ENCODE data around the gene PCCA.
A peak's percentile ranks its signal among the peaks of the same experiment; 100 is the strongest.

The PCCA gene

GRCh38 chr13:100434010-100434763 is 345.3 kb downstream of the PCCA start:
- DNase-seq = peak; percentile 57

DNA sequence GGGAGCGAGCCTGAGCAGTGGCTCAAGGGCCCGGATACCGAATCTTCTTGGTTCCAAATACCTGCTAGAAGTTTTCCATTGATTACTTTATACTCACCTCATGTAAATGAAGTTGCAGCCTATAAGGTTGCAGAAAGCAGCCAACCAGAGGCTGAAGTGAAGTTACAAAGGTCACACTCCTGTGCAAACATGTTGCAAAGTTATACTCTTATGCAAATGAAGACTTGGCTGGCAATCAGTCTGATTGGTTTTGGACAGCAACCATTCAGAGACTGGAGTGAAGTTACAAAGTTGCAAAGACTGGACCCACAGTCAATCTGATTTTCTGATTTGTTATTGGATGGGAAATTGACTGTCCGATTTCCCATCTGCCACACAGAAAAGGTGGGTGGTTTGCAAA is 347.2 kb downstream of the PCCA start:
- no peak for DNase-seq

DNA sequence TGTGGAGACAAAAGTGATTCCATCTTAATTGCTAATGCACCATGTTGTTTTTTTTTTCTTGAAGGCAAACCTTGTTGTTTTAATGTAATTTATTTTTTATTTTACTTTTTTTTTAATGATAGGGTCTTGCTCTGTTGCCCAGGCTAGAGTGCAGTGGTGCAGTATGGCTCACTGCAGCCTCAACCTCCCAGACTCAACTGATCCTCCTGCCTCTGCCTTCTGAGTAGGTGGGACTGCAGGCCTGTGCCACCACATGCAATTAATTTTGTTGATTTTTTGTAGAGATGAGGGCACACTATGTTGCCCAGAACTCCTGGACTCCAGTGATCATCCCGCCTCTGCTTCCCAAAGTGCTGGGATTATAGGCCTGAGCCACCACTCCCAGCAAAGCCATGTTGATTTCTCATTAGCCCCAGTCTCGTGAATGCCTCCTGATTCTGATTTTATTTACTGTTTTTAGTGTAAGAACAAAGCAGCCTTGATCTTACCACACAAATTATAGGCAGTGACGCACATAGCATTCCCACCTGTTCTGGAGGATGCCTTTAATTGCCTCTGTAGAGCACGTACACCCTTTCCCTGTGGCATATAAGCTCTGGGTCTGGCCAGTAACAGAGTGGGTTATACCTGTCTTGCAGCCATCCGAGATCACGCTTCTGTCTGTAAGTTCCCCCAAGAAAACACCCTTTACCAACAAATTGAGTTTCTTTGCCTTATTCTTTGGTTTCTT is 349.3 kb downstream of the PCCA start:
- DNase-seq = peak; percentile 58

GRCh38 chr13:100439247-100439970 is 350.5 kb downstream of the PCCA start:
- DNase-seq = no peak

- DNase-seq = no peak
Observed at GRCh38 chr13:100440751-100441425, 352.0 kb downstream of the PCCA start.

DNA sequence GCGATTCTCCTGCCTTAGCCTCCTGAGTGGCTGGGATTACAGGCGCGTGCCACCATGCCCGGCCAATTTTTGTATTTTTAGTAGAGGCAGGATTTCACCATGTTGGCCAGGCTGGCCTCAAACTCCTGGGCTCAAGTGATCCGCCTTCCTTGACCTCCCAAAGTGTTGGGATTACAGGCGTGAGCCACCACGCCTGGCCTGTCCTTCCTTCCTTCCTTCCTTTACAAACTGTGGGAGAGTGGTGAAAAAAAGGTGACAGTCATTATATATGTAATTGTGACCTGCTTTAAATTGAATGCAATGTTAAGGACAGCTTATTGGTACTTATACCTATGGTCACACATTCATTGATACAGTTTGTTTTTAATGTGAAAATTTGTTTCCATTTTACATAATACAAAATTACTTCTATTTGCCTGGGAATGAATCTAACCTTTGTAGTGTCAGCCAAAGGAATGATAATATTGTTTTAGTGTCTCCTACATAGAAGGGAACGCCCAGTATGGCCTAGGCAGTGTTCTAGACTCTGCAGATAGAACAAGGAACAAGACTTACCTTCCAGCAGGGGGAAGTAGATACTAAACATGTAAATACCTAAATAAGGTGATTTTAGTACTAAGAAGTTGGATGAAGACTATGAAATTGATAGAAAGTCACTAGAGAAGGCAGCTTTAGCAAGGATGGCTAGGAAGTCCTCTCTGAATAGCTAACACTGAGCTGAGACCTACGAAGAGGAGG is 353.4 kb downstream of the PCCA start:
- no peak for DNase-seq

GRCh38 chr13:100443278-100443997 is 354.5 kb downstream of the PCCA start:
- no peak for DNase-seq

- DNase-seq = no peak
Observed at GRCh38 chr13:100443998-100444328, 355.1 kb downstream of the PCCA start.

DNA sequence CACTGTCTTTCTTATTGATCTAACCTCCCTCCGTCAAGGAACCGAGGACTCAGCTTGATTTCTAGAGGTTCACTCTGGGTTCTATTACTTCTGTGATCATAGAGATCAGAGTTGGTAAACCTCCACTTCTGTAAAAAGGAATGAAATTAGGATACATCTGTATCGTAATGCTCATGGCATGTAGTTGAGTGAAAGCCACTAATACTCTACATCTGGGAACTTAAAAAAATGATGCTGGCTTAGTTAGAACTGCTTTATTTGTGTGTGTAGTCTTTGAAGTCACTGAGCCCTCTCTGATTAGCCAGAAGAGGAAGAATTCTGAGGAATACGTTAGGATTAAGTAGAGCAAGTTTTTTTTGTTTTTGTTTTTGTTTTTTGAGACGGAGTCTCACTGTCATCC is 358.9 kb downstream of the PCCA start:
- DNase-seq = no peak

DNA sequence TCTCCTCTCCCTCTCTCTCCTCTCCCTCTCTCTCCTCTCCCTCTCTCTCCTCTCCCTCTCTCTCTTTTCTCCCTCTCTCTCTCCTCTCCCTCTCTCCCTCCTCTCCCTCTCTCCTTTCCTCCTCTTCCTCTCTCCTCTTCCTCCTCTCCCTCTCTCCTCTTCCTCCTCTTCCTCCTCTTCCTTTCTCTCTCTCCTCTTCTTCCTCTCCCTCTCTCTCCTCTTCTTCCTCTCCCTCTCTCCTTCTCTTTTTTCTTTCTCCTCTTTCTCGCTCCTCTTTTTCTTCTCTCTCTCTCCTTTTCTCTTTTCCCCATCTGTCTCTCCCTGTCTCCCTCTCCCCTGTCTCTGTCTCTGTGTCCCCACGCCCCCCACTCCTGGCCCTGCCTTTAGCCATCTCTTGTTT is 363.0 kb downstream of the PCCA start:
- DNase-seq = no peak

GRCh38 chr13:100454876-100455275 is 366.0 kb downstream of the PCCA start:
- no peak for DNase-seq

- no peak for DNase-seq
Observed at GRCh38 chr13:100458673-100459072, 369.8 kb downstream of the PCCA start.

GRCh38 chr13:100459747-100460146 is 370.9 kb downstream of the PCCA start:
- no peak for DNase-seq

DNA sequence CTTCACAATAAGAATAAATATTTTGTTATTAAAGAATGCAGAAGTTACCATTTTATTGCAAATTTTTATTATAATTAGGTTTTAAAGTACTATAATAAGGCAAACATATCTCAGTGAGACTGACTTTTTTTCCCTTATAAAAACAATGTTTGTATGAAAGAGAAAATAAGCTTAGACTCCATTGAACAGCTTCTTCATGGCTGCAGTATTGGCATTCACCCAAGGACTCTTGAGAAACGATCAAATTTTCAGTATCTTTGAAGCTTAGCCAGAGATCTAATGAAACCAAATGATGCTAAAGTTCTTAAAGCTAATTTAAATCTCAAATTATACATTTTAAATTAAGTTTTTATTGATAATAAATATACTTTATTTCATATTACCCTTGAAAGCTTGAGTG is 371.4 kb downstream of the PCCA start:
- no peak for DNase-seq

GRCh38 chr13:100460791-100461190 is 371.9 kb downstream of the PCCA start:
- no peak for DNase-seq

DNA sequence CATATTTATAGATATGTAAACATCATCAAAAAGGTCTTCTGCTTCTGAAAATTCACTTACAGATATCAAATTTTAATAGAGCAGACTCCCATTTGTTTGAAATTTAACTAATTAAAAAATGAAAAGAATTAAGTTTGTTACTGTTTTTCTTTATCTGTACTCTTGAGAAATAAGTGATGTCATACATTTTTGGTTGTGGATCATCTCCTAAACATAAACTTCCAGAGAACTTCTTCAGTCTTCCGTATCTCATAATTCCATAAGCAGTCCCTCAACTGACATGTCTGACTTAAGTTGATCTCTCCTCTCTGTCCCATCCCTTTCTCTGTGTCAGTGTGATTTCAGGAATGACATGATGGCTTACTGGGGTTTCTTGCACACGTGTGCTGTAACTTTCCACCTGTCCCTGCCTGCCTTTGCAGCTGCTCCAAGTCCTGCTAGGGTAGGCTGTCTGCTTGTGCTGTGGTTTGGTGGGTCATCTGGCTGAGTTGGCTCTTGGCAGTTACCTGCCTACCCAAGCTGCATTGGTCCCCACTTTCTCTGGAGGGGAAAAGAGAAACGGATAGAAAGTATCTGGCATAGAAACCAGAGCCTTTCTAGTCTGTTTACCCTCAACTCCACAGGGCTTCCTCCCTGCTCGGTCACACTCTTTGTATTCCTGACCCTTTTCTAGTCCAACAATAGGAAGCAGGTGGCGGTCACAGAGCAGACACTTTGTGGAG is 372.6 kb downstream of the PCCA start:
- no peak for DNase-seq

GRCh38 chr13:100464006-100464405 is 375.1 kb downstream of the PCCA start:
- DNase-seq = no peak

GRCh38 chr13:100465558-100465957 is 376.7 kb downstream of the PCCA start:
- DNase-seq = no peak

DNA sequence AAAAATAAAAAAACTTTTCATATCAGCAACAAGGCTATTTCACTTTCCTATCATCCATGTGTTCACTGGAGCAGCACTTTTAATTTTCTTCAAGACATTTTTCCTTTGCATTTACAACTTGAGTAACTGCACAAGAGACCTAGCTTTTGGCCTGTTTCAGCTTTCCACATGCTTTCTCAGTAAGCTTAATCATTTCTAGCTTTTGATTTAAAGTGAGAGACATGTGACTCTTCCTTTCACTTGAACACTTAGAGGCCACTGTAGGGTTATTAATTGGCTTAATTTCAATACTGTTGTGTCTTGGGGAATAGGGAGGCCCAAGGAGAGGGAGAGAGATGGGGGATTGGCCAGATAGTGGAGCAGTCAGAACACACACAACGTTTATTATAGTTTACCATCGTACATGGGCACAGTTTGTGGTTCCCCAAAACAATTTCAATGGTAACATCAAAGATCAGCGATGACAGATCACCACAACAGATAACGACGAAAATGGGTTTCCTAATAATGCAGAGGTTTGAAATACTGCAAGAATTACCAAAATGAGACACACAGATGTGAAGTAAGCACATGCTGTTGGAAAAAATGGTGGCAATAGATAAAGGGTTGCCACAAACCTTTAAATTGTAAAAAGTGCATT is 382.1 kb downstream of the PCCA start:
- DNase-seq = no peak

DNA sequence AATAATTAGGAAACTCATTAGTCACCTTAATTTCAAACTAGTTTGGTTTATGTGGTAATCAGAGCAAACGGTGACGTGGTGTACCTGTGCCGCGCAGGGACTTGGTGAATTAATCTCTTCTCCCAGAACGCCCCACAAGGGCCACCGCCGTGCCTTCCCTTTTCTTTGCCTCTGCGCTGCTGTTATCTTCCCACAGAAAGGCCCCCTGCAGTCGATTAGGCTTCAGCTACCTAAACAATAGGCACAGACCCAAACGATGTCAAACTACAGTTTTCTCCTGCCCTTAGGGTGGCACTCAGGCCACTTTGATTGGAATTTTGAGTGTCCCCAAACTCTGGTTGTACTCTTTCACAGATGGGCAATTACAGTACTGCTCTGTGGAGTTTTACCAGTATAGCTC is 384.2 kb downstream of the PCCA start:
- DNase-seq = peak; percentile 64

Data from islet precursor cell (in vitro differentiated cells).